Ovary (tissue), 3 donors: ENCODE data around the gene TSKS.

ENCODE experiments used
- CTCF ChIP-seq, 3 donors: fragments of 450-650 bp in 2 of 3; fragments of 200-600 bp in 1 of 3; IDR thresholded peaks; one replicate each; pipeline versions ENCODE4 v1.5.1 to v1.8.0; 2016 to 2022; ENCODE audit warnings: antibody characterized with exemption in 3 of 3, mild to moderate bottlenecking in 1 of 3
- POLR2A ChIP-seq: fragments of 450-650 bp; IDR thresholded peaks from one replicate; pipeline ENCODE4 v1.6.1; 2017; ENCODE audit warnings: antibody characterized with exemption, mild to moderate bottlenecking, moderate library complexity
- donor health status: DM: no; HTN: no; CAD: no.

- no peak for TF ChIP-seq CTCF (IDR thresholded peaks at IDR 0.05)
- TF ChIP-seq POLR2A: no peak
Observed at GRCh38 chr19:49803529-49803856, 40.4 kb upstream of the TSKS start.
